K562 (cell line): ENCODE measurements around the gene IFI44L. TPM values are rescaled to one million over a fixed set of nuclear protein-coding genes. Genes with fewer than 3 reads are reported as not detected.

ENCODE experiments used
- ATAC-seq: fragments of 200-7000 bp; cut with Tn5 transposase; 3 replicates; pipeline ENCODE4 v1.9.1; 2020; ENCODE audit warnings: moderate library complexity
- BruUV-seq: library from RNA; stranded (reverse); fragments of 400-500 nt; replicated peaks from 2 replicates; lab custom pipeline; 2021; lab: Mats Ljungman, UMichigan
- CTCF ChIA-PET: fragments of 300-600 bp; formaldehyde crosslinking; extraction: SDS; loops from one replicate; lab custom pipeline; 2021; ENCODE audit warnings: low intra/inter-chr PET ratio; lab: Yijun Ruan, JAX
- POLR2A ChIA-PET: fragments of 300-600, 350-650 bp; sonication (Branson Sonifier 250); formaldehyde crosslinking; extraction: SDS; loops from one replicate; lab custom pipeline; 2021; ENCODE audit warnings: antibody characterized with exemption, inconsistent platforms; lab: Yijun Ruan, JAX
- DNase-seq, 4 experiments: peaks; one replicate each; pipeline versions ENCODE4 v3.0.0 to v3.0.0-alpha.2; 2011 to 2018; ENCODE audit warnings: low spot score in 3 of 4, mixed read lengths in 3 of 4; ENCODE audit errors: extremely low read depth in 1 of 4
- FAIRE-seq: peaks from 2 replicates; lab custom pipeline; 2011; peaks lifted over from hg19 to GRCh38; lab: Jason Lieb, UNC
- H2AFZ ChIP-seq: 2 replicates; pipeline ENCODE4 v1.6.0; 2011; ENCODE audit warnings: low read depth, low read length, control low read depth, inconsistent platforms
- H3K27ac ChIP-seq: fragments of 200-600 bp; 3 replicates; pipeline ENCODE4 v1.8.0; 2011; ENCODE audit warnings: low read depth, mild to moderate bottlenecking, control low read depth, inconsistent platforms, low read length, moderate library complexity, mixed read lengths; ENCODE audit errors: extremely low read depth
- H3K27me3 ChIP-seq, 2 experiments: fragments of 300-600 bp in 1 of 2; 2 replicates in 1 of 2; 3 replicates in 1 of 2; pipeline versions ENCODE4 v1.6.0 to v1.8.0; 2011; ENCODE audit warnings: inconsistent platforms in 2 of 2, low read length in 2 of 2, mild to moderate bottlenecking in 1 of 2, mixed read lengths in 1 of 2, moderate library complexity in 1 of 2; ENCODE audit not compliant: control insufficient read depth in 2 of 2, insufficient read depth in 2 of 2
- H3K36me3 ChIP-seq: fragments of 300-600 bp; 3 replicates; pipeline ENCODE4 v1.8.0; 2011; ENCODE audit warnings: mild to moderate bottlenecking, low read length, inconsistent platforms; ENCODE audit not compliant: control insufficient read depth, insufficient read depth
- H3K4me1 ChIP-seq, 2 experiments: fragments of 200-600 bp in 1 of 2; replicated peaks in 1 of 2; 2 replicates in 1 of 2; 3 replicates in 1 of 2; pipeline versions ENCODE4 v1.5.1 to v1.8.0; 2011; ENCODE audit warnings: inconsistent platforms in 2 of 2, low read length in 2 of 2, mild to moderate bottlenecking in 1 of 2, mixed read lengths in 1 of 2, moderate library complexity in 1 of 2; ENCODE audit not compliant: control insufficient read depth in 2 of 2, insufficient read depth in 2 of 2
- H3K4me2 ChIP-seq: 2 replicates; pipeline ENCODE4 v1.6.1; 2011; ENCODE audit warnings: low read length, control low read depth, inconsistent platforms, mixed read lengths; ENCODE audit not compliant: insufficient read depth
- H3K4me3 ChIP-seq: fragments of 200-600 bp; sonication (generic), shearing (Covaris generic); 2 replicates; pipeline ENCODE4 v1.5.1; 2016; ENCODE audit warnings: control low read depth, inconsistent platforms
- H3K79me2 ChIP-seq: fragments of 200-600 bp; 3 replicates; pipeline ENCODE4 v1.8.0; 2011; ENCODE audit warnings: low read length, inconsistent platforms; ENCODE audit not compliant: control insufficient read depth, insufficient read depth
- H3K9ac ChIP-seq, 2 experiments: 2 replicates each; pipeline versions ENCODE4 v1.6.0 to v1.6.1; 2011; ENCODE audit warnings: low read depth in 2 of 2, low read length in 2 of 2, control low read depth in 1 of 2, inconsistent platforms in 1 of 2, mild to moderate bottlenecking in 1 of 2, mixed read lengths in 1 of 2; ENCODE audit not compliant: insufficient read depth in 1 of 2
- H3K9me1 ChIP-seq: one replicate; pipeline ENCODE4 v1.6.0; 2011; ENCODE audit warnings: inconsistent platforms, mild to moderate bottlenecking, low read length, moderate library complexity; ENCODE audit not compliant: control insufficient read depth, insufficient read depth
- H3K9me3 ChIP-seq: replicated peaks from 2 replicates; pipeline ENCODE4 v1.5.1; 2011; ENCODE audit warnings: low read depth, low read length, inconsistent platforms; ENCODE audit not compliant: control insufficient read depth, insufficient read depth
- H4K20me1 ChIP-seq: replicated peaks from 2 replicates; pipeline ENCODE4 v1.6.1; 2011; ENCODE audit warnings: low read length, inconsistent platforms, mixed read lengths; ENCODE audit not compliant: control insufficient read depth, insufficient read depth
- ASH1L ChIP-seq: fragments of 450-650 bp; IDR thresholded peaks from 2 replicates; pipeline ENCODE4 v1.6.1; 2018; ENCODE audit warnings: borderline replicate concordance, mild to moderate bottlenecking, low read depth; ENCODE audit not compliant: partially characterized antibody
- FOS ChIP-seq: IDR thresholded peaks from 3 replicates; pipeline ENCODE4 v1.6.1; 2011; ENCODE audit not compliant: insufficient read length; ENCODE audit errors: extremely low read depth
- FOXM1 ChIP-seq, 2 experiments: fragments of 450-650 bp in 1 of 2; sonication (generic) in 1 of 2; formaldehyde crosslinking in 1 of 2; IDR thresholded peaks; 2 replicates each; pipeline versions ENCODE4 v1.6.1 to v1.9.0; 2017 to 2022; ENCODE audit warnings: low read depth in 2 of 2, mild to moderate bottlenecking in 2 of 2, missing genetic modification reagents in 1 of 2, moderate library complexity in 1 of 2
- HES1 ChIP-seq: fragments of 450-650 bp; IDR thresholded peaks from 2 replicates; pipeline ENCODE4 v1.6.1; 2016; ENCODE audit warnings: low read depth, mild to moderate bottlenecking, moderate library complexity
- HMBOX1 ChIP-seq: sonication (generic); IDR thresholded peaks from 2 replicates; pipeline ENCODE4 v1.6.1; 2016
- MTF1 ChIP-seq: fragments of 250-450 bp; sonication (Bioruptor Pico); IDR thresholded peaks from 2 replicates; pipeline ENCODE4 v1.9.0; 2021; ENCODE audit warnings: moderate library complexity, mild to moderate bottlenecking, inconsistent platforms, borderline replicate concordance
- MYNN ChIP-seq, 2 experiments: sonication (generic); formaldehyde crosslinking in 1 of 2; IDR thresholded peaks; 2 replicates each; pipeline versions ENCODE4 v1.5.0 to v1.6.1; 2016 to 2020; ENCODE audit warnings: antibody characterized with exemption in 1 of 2, missing genetic modification reagents in 1 of 2
- PHF8 ChIP-seq: fragments of 200-600 bp; sonication (generic); IDR thresholded peaks from 2 replicates; pipeline ENCODE4 v1.6.1; 2012; ENCODE audit warnings: mixed run types, mild to moderate bottlenecking, inconsistent platforms, low read length, moderate library complexity, borderline replicate concordance
- SOX6 ChIP-seq: fragments of 450-650 bp; IDR thresholded peaks from 2 replicates; pipeline ENCODE4 v1.6.1; 2014; ENCODE audit warnings: mild to moderate bottlenecking
- ZNF121 ChIP-seq: sonication (generic); formaldehyde crosslinking; conservative IDR thresholded peaks from 2 replicates; pipeline ENCODE4 v1.8.0; 2022; ENCODE audit warnings: missing genetic modification reagents
- WGBS: fragments of 100-300 bp; shearing (Covaris generic); methylation state at CpG from one replicate; pipeline ENCODE4 v1.1.6; 2016; ENCODE audit warnings: low coverage, mixed read lengths; ENCODE audit not compliant: insufficient coverage; ENCODE audit errors: missing lambda C conversion rate; 5-methylcytosine and 5-hydroxymethylcytosine counted together
- in situ Hi-C: fragments of 300-500 bp; cut with MboI; formaldehyde crosslinking; loops from 4 replicates; pipeline ENCODE4 v1.15.0; 2018; ENCODE audit warnings: inconsistent platforms, mixed read lengths
- intact Hi-C: fragments of 100-400 bp; cut with micrococcal nuclease; formaldehyde crosslinking; loops from 2 replicates; pipeline ENCODE4 v1.14.2; 2022
- polyA plus RNA-seq, 8 experiments: library from polyadenylated mRNA; depleted of rRNA in 4 of 8; stranded (reverse) in 5 of 8; unstranded in 3 of 8; fragments of >200 nt; fragmentation: Nextera tagmentation in 2 of 8; fragmentation: Illumina TruSeq in 1 of 8; extraction: Ambion mirVana in 2 of 8; extraction: Trizol in 1 of 8; gene quantifications; 2 replicates each; pipeline versions ENCODE4 v1.2.1 to v1.2.3, GENCODE V29; 2011 to 2014; ENCODE audit warnings: inconsistent platforms in 1 of 8, missing spikeins in 1 of 8
- total RNA-seq, 7 experiments: library from RNA; depleted of rRNA in 6 of 7; stranded (reverse); fragments of >200 nt in 6 of 7; fragmentation: Illumina TruSeq in 2 of 7; extraction: Trizol in 2 of 7; gene quantifications; 2 replicates each; pipeline versions ENCODE4 v1.2.1 to v1.2.3, GENCODE V29; 2011 to 2021; ENCODE audit warnings: low replicate concordance in 1 of 7

IFI44L gene
- total and polyA plus RNA-seq, 9 of the 15 experiments (the other 6 are each of a cell fraction or from before 2014, with no cell fraction given) = 0.04 to 0.22 TPM; not detected in 7

GRCh38 chr1:78630600-78630999 is 10.4 kb downstream of the IFI44L start:
- no peak for FAIRE-seq
- no peaks in the 10 kb centered on the region for H3K9me1 ChIP-seq
- CTCF ChIA-PET = no interaction called here
- no peak overlapping the region for H3K4me3 ChIP-seq
- intact Hi-C loops = no loop called here
- POLR2A ChIA-PET = no interaction called here
- H3K9me3 ChIP-seq = no peaks in the 10 kb centered on the region
- H3K27me3 ChIP-seq = no peaks in the 10 kb centered on the region
- ATAC-seq = no peak
- no peaks in the 10 kb centered on the region for H3K36me3 ChIP-seq
- WGBS = 4% methylated on average over 2 of the region's 2 CpGs
- H3K4me1 ChIP-seq = no peaks in the 10 kb centered on the region
- H3K9ac ChIP-seq = no peak overlapping the region
- H3K4me2 ChIP-seq = no peak overlapping the region
- no peak for DNase-seq
- H4K20me1 ChIP-seq = no peaks in the 10 kb centered on the region
- TF ChIP-seq ZNF121 (CRISPR knock-in tag) (no peak), FOXM1 (IDR thresholded peaks at IDR 0.05; ENCODE audit: low read depth) (no peak), FOXM1 (CRISPR knock-in tag; IDR thresholded peaks at IDR 0.05; ENCODE audit: low read depth) (no peak), PHF8 (no peak), SOX6 (no peak), HMBOX1 (no peak), MTF1 (CRISPR knock-in tag) (no peak), ASH1L (no peak), HES1 (no peak), FOS (no peak), MYNN (IDR thresholded peaks at IDR 0.05) (no peak), MYNN (CRISPR knock-in tag; IDR thresholded peaks at IDR 0.05) (no peak)
- TF ChIP-seq, all 486 proteins: peak for 0
- Histone ChIP-seq H2AFZ (no peak overlapping the region), H3K27ac (no peak overlapping the region), H3K79me2 (no peaks in the 10 kb centered on the region)
- no TSS peak for BruUV-seq
- in situ Hi-C loops = no loop called here
